SK-N-SH treated with all-trans-retinoic acid at 6 μM for 48 hours (cell line): ENCODE measurements around the gene FARS2.

Experiments used
- ATAC-seq: fragments of 200-7000 bp; cut with Tn5 transposase; 3 replicates; pipeline ENCODE4 v1.9.1; 2020; ENCODE audit warnings: mild to moderate bottlenecking, moderate library complexity
- ARNTL ChIP-seq: fragments of 450-650 bp; formaldehyde crosslinking; IDR thresholded peaks from 2 replicates; pipeline ENCODE4 v1.5.0; 2020; ENCODE audit warnings: low read depth, mild to moderate bottlenecking, moderate library complexity, borderline replicate concordance
- BACH2 ChIP-seq: fragments of 250-450 bp; sonication (Bioruptor Pico); IDR thresholded peaks from 2 replicates; pipeline ENCODE4 v1.9.0; 2021; ENCODE audit warnings: mild to moderate bottlenecking, borderline replicate concordance
- CREB5 ChIP-seq: fragments of 250-450 bp; sonication (Bioruptor Pico); IDR thresholded peaks from 2 replicates; pipeline ENCODE4 v1.5.1; 2020; ENCODE audit warnings: low read depth, mild to moderate bottlenecking, moderate library complexity
- CSDC2 ChIP-seq: fragments of 250-450 bp; sonication (Bioruptor Pico); IDR thresholded peaks from 2 replicates; pipeline ENCODE4 v1.5.0; 2020; ENCODE audit warnings: mild to moderate bottlenecking, moderate library complexity
- ESRRG ChIP-seq: fragments of 250-450 bp; sonication (Bioruptor Pico); IDR thresholded peaks from 2 replicates; pipeline ENCODE4 v1.6.1; 2021; ENCODE audit warnings: mild to moderate bottlenecking
- GLIS3 ChIP-seq: fragments of 250-450 bp; sonication (Bioruptor Pico); IDR thresholded peaks from 2 replicates; pipeline ENCODE4 v1.5.0; 2020; ENCODE audit warnings: mild to moderate bottlenecking, moderate library complexity
- ISL1 ChIP-seq: fragments of 250-450 bp; sonication (Bioruptor Pico); IDR thresholded peaks from 2 replicates; pipeline ENCODE4 v2.1.2; 2022; ENCODE audit warnings: mild to moderate bottlenecking, moderate library complexity
- OSR1 ChIP-seq: fragments of 250-450 bp; sonication (Bioruptor Pico); IDR thresholded peaks from 2 replicates; pipeline ENCODE4 v1.8.0; 2022; ENCODE audit warnings: moderate library complexity, mild to moderate bottlenecking, inconsistent platforms
- PATZ1 ChIP-seq: fragments of 250-450 bp; sonication (Bioruptor Pico); IDR thresholded peaks from 2 replicates; pipeline ENCODE4 v1.8.0; 2020; ENCODE audit warnings: mild to moderate bottlenecking, moderate library complexity, borderline replicate concordance
- POU6F1 ChIP-seq: fragments of 250-450 bp; sonication (Bioruptor Pico); IDR thresholded peaks from 2 replicates; pipeline ENCODE4 v1.8.0; 2021; ENCODE audit warnings: low read depth, mild to moderate bottlenecking, moderate library complexity, borderline replicate concordance
- PPARA ChIP-seq: fragments of 250-450 bp; sonication (Bioruptor Pico); IDR thresholded peaks from 2 replicates; pipeline ENCODE4 v1.5.0; 2020; ENCODE audit warnings: mild to moderate bottlenecking, borderline replicate concordance
- RARB ChIP-seq: fragments of 250-450 bp; sonication (Bioruptor Pico); IDR thresholded peaks from 2 replicates; pipeline ENCODE4 v1.8.0; 2021; ENCODE audit warnings: mild to moderate bottlenecking, moderate library complexity
- SNAI2 ChIP-seq: fragments of 250-450 bp; sonication (Bioruptor Pico); IDR thresholded peaks from 2 replicates; pipeline ENCODE4 v1.5.0; 2020; ENCODE audit warnings: mild to moderate bottlenecking, moderate library complexity
- TCF4 ChIP-seq: fragments of 250-450 bp; sonication (Bioruptor Pico); IDR thresholded peaks from 2 replicates; pipeline ENCODE4 v1.8.0; 2021; ENCODE audit warnings: mild to moderate bottlenecking, moderate library complexity, borderline replicate concordance
- TOX ChIP-seq: fragments of 250-450 bp; sonication (Bioruptor Pico); IDR thresholded peaks from 2 replicates; pipeline ENCODE4 v1.8.0; 2021; ENCODE audit warnings: mild to moderate bottlenecking, moderate library complexity, borderline replicate concordance
- ZC3H10 ChIP-seq: fragments of 250-450 bp; sonication (Bioruptor Pico); IDR thresholded peaks from 2 replicates; pipeline ENCODE4 v1.5.1; 2021; ENCODE audit warnings: mild to moderate bottlenecking, moderate library complexity
- ZFP3 ChIP-seq: fragments of 250-450 bp; sonication (Bioruptor Pico); IDR thresholded peaks from 2 replicates; pipeline ENCODE4 v1.5.0; 2020; ENCODE audit warnings: mild to moderate bottlenecking, moderate library complexity
- ZFP30 ChIP-seq: fragments of 450-650 bp; formaldehyde crosslinking; IDR thresholded peaks from 2 replicates; pipeline ENCODE4 v1.5.0; 2022; ENCODE audit warnings: mild to moderate bottlenecking, moderate library complexity
- ZNF565 ChIP-seq: fragments of 450-650 bp; formaldehyde crosslinking; conservative IDR thresholded peaks from 2 replicates; pipeline ENCODE4 v1.5.0; 2020; ENCODE audit warnings: low read depth, mild to moderate bottlenecking, moderate library complexity
- ZNF70 ChIP-seq: fragments of 450-650 bp; formaldehyde crosslinking; IDR thresholded peaks from 2 replicates; pipeline ENCODE4 v1.5.0; 2020; ENCODE audit warnings: mild to moderate bottlenecking, moderate library complexity
- TF ChIP-seq, protein P1 (sequence below): fragments of 250-450 bp; sonication (Bioruptor Pico); IDR thresholded peaks from 2 replicates; pipeline ENCODE4 v1.5.0; 2020; ENCODE audit warnings: mild to moderate bottlenecking, moderate library complexity

FARS2 gene

DNA sequence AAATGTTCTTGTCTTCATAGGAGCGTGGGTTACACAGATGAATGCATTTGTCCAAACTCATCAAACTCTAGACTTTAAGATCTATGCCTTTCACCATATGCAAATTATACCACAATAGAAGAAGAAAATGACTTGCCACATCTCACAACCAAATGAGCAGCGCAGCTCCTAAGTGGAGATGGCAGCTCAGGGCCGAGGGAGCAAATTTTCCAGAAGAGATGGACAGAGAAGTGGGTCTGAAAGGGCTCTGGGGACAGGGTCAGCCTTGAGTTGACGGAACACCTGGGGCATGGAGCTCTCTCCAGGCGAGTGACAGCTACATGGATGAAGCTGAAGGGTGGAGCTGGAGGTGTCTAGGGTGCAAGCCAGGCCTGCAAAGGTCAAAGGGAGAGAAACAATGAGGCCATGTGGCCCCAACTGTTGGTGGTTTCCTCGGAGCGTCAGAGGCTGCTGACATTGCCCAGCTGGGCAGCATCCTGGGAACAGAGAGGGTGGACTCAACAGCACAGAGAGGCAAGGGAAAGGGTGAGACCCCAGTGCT, 517.1 kb downstream of the FARS2 start:
- no peak for ATAC-seq

GRCh38 chr6:5778906-5779305, 517.6 kb downstream of the FARS2 start:
- TF ChIP-seq TCF4 (CRISPR knock-in tag) = no peak
- TF ChIP-seq SNAI2 = no peak
- TF ChIP-seq ISL1 (CRISPR knock-in tag) = no peak
- TF ChIP-seq PPARA (CRISPR knock-in tag) = no peak
- TF ChIP-seq TOX (CRISPR knock-in tag) = no peak
- no peak for TF ChIP-seq ZFP30 (CRISPR knock-in tag)
- TF ChIP-seq ESRRG (CRISPR knock-in tag) = no peak
- TF ChIP-seq PATZ1 = no peak
- no peak for TF ChIP-seq ZFP3
- TF ChIP-seq RARB (CRISPR knock-in tag) = no peak
- no peak for TF ChIP-seq OSR1 (CRISPR knock-in tag)
- no peak for TF ChIP-seq POU6F1 (CRISPR knock-in tag)
- no peak for TF ChIP-seq ZNF565 (CRISPR knock-in tag)
- TF ChIP-seq GLIS3 = no peak
- TF ChIP-seq, all 23 proteins: peak for 0
- no peak for ATAC-seq

More for the DNA sequence above, 517.1 kb downstream of the FARS2 start:
- TF ChIP-seq TCF4 (CRISPR knock-in tag) (no peak), SNAI2 (no peak), ESRRG (CRISPR knock-in tag) (no peak), TOX (CRISPR knock-in tag) (no peak), OSR1 (CRISPR knock-in tag) (no peak), CREB5 (CRISPR knock-in tag) (no peak), ZC3H10 (CRISPR knock-in tag) (no peak), CSDC2 (CRISPR knock-in tag) (no peak), BACH2 (CRISPR knock-in tag) (no peak), ISL1 (CRISPR knock-in tag) (no peak), ZFP3 (no peak), PPARA (CRISPR knock-in tag) (no peak), PATZ1 (no peak), ZNF565 (CRISPR knock-in tag) (no peak), GLIS3 (no peak), RARB (CRISPR knock-in tag) (no peak)
- TF ChIP-seq, protein P1, sequence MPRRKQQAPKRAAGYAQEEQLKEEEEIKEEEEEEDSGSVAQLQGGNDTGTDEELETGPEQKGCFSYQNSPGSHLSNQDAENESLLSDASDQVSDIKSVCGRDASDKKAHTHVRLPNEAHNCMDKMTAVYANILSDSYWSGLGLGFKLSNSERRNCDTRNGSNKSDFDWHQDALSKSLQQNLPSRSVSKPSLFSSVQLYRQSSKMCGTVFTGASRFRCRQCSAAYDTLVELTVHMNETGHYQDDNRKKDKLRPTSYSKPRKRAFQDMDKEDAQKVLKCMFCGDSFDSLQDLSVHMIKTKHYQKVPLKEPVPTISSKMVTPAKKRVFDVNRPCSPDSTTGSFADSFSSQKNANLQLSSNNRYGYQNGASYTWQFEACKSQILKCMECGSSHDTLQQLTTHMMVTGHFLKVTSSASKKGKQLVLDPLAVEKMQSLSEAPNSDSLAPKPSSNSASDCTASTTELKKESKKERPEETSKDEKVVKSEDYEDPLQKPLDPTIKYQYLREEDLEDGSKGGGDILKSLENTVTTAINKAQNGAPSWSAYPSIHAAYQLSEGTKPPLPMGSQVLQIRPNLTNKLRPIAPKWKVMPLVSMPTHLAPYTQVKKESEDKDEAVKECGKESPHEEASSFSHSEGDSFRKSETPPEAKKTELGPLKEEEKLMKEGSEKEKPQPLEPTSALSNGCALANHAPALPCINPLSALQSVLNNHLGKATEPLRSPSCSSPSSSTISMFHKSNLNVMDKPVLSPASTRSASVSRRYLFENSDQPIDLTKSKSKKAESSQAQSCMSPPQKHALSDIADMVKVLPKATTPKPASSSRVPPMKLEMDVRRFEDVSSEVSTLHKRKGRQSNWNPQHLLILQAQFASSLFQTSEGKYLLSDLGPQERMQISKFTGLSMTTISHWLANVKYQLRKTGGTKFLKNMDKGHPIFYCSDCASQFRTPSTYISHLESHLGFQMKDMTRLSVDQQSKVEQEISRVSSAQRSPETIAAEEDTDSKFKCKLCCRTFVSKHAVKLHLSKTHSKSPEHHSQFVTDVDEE (CRISPR knock-in tag) = no peak

GRCh38 chr6:5781019-5781418, 519.7 kb downstream of the FARS2 start:
- no peak for ATAC-seq
- no peak for TF ChIP-seq PATZ1
- TF ChIP-seq ISL1 (CRISPR knock-in tag) = no peak
- TF ChIP-seq TOX (CRISPR knock-in tag) = no peak
- no peak for TF ChIP-seq ZNF565 (CRISPR knock-in tag)
- TF ChIP-seq ZFP30 (CRISPR knock-in tag) = no peak
- TF ChIP-seq, protein P1 (CRISPR knock-in tag) = no peak
- TF ChIP-seq ARNTL (CRISPR knock-in tag) = no peak
- no peak for TF ChIP-seq CSDC2 (CRISPR knock-in tag)
- TF ChIP-seq GLIS3 = no peak
- TF ChIP-seq PPARA (CRISPR knock-in tag) = no peak
- TF ChIP-seq ZNF70 = no peak
